Amniotic stem cell (primary cell): Measurements from ENCODE around the gene CCDC85C.

Source experiments
- DNase-seq: peaks from one replicate; lab custom pipeline; 2025; lab: John Stamatoyannopoulos, UW

Gene CCDC85C

GRCh38 chr14:99630202-99630601 is 26.2 kb upstream of the CCDC85C start:
- DNase-seq: no peak

- DNase-seq: no peak
Observed at GRCh38 chr14:99628887-99629618, 25.0 kb upstream of the CCDC85C start.

GRCh38 chr14:99627510-99628381 is 23.7 kb upstream of the CCDC85C start:
- DNase-seq: no peak

- DNase-seq: no peak
Observed at GRCh38 chr14:99627100-99627499, 23.1 kb upstream of the CCDC85C start.

- no peak for DNase-seq
Observed at GRCh38 chr14:99626041-99626648, 22.1 kb upstream of the CCDC85C start.

GRCh38 chr14:99625476-99625875 is 21.5 kb upstream of the CCDC85C start:
- no peak for DNase-seq

- DNase-seq: no peak
Observed at GRCh38 chr14:99624971-99625370, 21.0 kb upstream of the CCDC85C start.

- no peak for DNase-seq
Observed at GRCh38 chr14:99624024-99624423, 20.0 kb upstream of the CCDC85C start.

GRCh38 chr14:99621948-99622347 is 17.9 kb upstream of the CCDC85C start:
- DNase-seq: no peak

- no peak for DNase-seq
Observed at GRCh38 chr14:99619835-99620834, 16.1 kb upstream of the CCDC85C start.

- no peak for DNase-seq
Observed at GRCh38 chr14:99616832-99617800, 13.1 kb upstream of the CCDC85C start.

- DNase-seq: no peak
Observed at GRCh38 chr14:99615497-99616157, 11.6 kb upstream of the CCDC85C start.

- DNase-seq: no peak
Observed at GRCh38 chr14:99612738-99613330, 8.8 kb upstream of the CCDC85C start.

GRCh38 chr14:99612071-99612737 is 8.2 kb upstream of the CCDC85C start:
- no peak for DNase-seq

- DNase-seq: no peak
Observed at GRCh38 chr14:99611646-99612045, 7.6 kb upstream of the CCDC85C start.

GRCh38 chr14:99609245-99610170 is 5.5 kb upstream of the CCDC85C start:
- DNase-seq: no peak

GRCh38 chr14:99608591-99608990 is 4.6 kb upstream of the CCDC85C start:
- no peak for DNase-seq

- no peak for DNase-seq
Observed at GRCh38 chr14:99606359-99606758, 2.4 kb upstream of the CCDC85C start.
